NCI-H2196 treated with DMSO at 0.1 percent for 48 hours (cell line): ENCODE results near the gene SCRN2.
A peak's percentile ranks its signal among the peaks of the same experiment; 100 is the strongest.

ENCODE experiments used
- DNase-seq: peaks from one replicate; lab custom pipeline; 2025; ENCODE audit not compliant: unreplicated experiment; lab: John Stamatoyannopoulos, UW

Gene SCRN2

DNA sequence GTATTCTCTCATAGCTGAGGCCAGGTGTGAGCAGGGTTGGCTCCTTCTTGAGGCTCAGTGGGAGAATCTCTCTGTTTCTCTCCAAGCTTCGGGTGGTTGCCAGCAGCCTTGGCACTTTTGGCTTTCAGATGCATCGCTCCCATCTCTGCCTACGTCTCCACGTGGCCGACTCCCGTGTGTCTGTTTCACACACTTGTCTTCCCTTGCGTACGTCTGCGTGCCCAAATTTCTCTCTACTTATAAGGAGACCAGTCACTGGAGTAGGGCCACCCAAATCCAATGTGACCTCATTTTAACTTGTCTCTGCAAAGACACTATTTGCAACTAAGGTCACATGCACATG lies 34.2 kb downstream of the SCRN2 start:
- no peak for DNase-seq

GRCh38 chr17:47806026-47806912 lies 34.8 kb downstream of the SCRN2 start:
- no peak for DNase-seq

DNA sequence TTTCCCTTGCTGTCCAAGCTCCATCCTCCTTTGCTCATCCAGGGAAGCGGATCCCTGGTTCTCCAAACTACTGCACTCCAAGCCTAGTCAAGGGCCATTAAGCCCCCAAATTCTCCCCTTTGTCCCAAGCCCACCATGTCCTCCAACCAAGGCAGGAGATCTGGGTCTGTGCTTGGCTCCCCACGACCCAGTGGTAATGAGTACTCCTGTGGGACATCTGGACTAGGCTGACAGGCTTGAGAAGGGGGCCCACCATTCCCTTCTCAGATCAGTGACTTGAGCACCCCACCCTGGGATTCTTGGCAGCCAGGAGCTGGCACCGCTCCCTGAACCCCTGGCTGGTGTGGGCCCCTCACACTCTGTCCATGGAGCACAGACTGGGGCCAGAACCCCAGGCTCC lies 36.6 kb downstream of the SCRN2 start:
- no peak for DNase-seq

DNA sequence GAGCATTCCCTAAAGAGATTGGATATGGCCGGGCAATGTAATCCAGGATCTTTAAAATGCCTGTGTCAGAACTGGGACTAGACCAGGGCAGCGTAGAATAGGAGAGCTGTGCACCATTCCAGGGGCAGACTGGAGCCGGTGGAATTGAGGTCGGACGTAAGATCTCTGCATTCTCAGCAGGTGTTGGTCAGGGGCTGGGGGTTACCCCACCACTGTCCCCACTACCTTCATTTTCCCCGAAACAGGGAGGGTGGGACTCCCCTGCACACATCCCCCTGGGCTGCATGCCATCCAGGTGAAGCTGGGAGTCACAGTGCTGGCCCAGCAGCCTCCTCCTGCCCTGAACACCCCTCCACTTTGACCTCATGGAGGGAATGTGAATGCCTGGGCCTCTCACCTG lies 37.3 kb downstream of the SCRN2 start:
- no peak for DNase-seq

GRCh38 chr17:47803201-47803600 lies 37.9 kb downstream of the SCRN2 start:
- DNase-seq, result no peak

DNA sequence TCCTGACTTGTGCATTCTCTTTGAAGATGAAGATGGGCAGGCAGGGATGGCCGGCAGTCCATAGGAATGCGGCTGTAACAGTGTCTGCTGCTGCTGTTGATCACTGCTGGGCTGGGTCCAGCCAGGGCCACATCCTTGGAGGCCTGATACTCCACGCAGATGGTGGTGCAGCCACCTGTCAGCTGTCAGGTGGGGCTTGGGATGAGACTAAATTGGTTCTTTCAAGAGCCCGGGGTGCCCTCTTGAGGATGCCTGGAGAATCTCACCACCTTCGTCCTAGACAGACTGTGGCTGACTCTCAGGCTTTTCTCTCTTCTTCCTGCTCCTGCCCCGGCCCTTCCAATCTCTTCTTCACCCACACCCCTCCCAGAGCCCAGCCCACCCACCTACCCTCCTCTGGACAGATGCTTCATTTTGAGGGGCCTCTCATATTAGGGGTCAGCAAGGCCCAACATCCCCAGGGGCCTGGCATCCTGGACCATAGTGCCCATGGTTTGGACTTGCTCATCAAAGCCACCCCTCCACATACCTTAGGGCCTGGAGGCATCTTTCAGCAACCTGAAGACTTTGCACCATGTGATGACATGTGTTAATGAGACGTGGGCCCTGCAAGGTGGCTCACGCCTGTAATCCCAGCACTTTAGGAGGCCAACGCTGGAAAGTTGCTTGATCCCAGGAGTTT lies 38.6 kb downstream of the SCRN2 start:
- DNase-seq, result peak; percentile 79

DNA sequence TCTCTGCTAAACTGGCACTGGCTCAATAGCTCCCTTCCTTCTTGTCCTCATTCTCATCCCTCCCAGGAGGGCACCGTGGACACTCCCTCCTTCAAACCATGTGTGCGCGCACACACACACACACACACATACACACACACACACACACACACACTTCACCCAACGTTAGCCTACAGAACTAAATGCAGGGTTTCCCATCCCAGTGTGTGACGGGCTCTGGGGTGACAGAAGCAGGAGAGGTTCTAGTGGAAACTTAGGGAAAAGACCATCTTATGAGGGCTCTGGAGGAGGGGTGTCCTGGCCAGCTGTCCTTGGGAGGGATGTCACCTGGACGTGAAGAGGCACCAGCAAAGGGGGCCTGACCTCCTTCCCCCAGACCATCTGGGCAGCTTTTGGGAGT lies 39.2 kb downstream of the SCRN2 start:
- DNase-seq, result no peak

- no peak for DNase-seq
These were observed 39.8 kb downstream of the SCRN2 start for GRCh38 chr17:47801176-47801765.

DNA sequence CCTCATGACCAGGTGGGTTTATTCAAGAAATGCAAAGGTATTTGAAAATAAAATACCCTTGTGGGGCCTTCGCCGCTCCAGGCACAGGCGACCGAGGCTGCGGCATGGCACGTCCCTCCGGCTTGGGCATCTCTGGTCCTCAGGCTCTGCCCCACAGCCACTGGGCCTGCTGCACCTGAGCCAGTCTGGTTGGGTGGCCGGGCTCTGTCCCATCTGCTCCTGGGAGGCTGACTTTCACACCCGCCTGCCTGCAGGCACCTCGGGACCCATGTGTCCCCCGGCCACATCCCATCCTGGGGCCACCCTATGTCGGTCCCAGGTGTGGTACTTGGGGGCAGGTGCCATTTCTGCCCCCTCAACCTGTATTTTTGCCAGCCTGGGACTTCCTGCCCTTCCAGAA lies 40.4 kb downstream of the SCRN2 start:
- DNase-seq, result no peak

DNA sequence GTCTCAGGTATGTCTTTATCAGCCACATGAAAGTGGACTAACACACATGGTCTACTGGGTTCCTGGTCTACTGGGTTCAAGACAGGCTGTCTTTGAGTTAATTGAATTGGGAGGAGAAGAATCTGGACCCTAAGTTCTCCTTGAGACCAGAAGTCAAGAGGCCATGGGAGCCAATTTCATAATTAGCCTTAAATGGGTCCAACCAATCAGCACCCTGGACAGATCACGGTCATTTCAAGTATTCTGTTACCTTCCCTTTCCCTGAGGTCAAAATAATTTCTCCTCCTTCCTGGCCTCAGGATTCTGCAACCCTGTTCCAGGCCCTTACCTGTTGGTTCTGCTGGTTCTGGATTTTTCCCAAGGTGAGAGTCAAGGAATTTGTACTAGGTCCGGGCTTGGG lies 43.3 kb downstream of the SCRN2 start:
- DNase-seq, result no peak

- no peak for DNase-seq
These were observed 48.1 kb downstream of the SCRN2 start for GRCh38 chr17:47792979-47793378.

DNA sequence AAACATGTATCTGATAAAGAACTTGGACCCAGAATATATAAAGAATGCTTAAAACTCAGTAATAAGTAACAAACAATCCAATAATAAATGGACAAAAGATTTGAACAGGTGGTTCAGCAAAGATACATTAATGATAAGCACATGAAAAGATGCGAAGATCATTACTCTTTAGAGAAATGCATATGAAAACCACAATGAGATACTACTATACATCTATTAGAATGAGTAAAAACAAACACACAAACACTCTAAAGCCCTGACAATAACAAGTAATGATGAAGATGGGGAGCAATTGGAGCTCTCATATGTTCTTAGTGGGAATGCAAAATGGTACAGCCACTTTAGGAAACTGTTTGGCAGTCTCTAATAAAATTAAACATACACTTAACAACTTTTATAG lies 48.6 kb downstream of the SCRN2 start:
- no peak for DNase-seq

GRCh38 chr17:47791025-47791424 lies 50.0 kb downstream of the SCRN2 start:
- DNase-seq, result no peak

DNA sequence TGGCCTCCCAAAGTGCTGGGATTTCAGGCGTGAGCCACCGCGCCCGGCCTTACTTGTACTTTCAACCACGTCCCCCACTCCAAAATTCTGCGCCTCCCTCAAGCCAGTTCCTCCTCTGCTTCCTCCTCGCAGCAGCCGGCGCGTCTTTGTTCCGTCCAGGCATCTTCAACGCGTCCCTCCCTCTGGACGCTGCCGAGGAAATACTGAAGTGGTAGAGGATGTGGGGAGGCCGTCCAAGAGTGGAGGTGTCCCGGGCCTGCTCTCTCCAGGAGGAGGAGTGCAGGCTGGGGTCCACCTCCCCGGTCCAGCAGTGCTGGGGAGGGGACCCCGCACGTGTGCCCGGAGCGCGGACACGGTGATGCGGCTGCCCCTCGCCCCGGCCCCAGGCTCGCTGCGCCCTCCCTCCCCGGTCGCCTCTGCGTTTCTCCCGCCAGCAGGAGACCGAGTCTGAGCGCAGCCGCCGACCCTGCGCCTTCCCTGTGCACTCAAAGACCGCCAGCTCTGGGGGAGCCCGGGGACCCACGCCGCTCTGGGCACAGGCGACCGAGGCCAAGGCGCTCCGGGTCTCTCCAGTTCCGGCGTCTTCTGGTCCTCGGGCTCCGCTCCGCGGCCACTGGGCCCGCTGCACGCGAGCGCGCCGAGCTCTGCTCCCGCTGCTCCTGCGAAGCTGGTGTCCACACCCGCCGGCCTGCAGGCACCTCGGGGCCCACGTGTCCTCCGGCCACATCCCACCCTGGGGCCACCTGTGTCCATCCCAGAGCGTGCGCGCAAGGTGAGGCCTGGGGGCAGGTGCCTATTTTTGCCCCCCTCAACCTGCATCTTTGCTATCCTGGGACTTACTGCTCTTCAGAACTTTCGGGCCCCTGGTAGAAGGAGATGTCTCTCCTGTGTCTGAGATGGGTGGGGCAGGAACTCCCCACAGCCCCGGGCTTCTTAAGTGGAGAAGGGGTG lies 51.2 kb downstream of the SCRN2 start:
- peak; percentile 7 for DNase-seq
